ENCODE data around the gene THAP8. TPM values are rescaled to one million over a fixed set of nuclear protein-coding genes. Genes with fewer than 3 reads are reported as not detected.
A peak's percentile ranks its signal among the peaks of the same experiment; 100 is the strongest.

Gene THAP8
- polyA plus RNA-seq, 1 donor (not counting 4 experiments of a cell fraction or from before 2014, with no cell fraction given): 1.8 TPM

- Histone ChIP-seq H3K9ac (ENCODE audit: control insufficient read depth, extremely low read depth, insufficient read depth, low read length) (no peak overlapping the region), H3K27me3 (ENCODE audit: control insufficient read depth, extremely low read depth, insufficient read depth, low read length) (no peaks in the 10 kb centered on the region), H2AFZ (ENCODE audit: control insufficient read depth, low read length) (no peak overlapping the region), H4K20me1 (ENCODE audit: control insufficient read depth, extremely low read depth, insufficient read depth, low read length) (peaks cover 6% of the 10 kb centered on the region), H3K9me3 (ENCODE audit: control insufficient read depth, low read depth, low read length) (no peaks in the 10 kb centered on the region), H3K4me2 (ENCODE audit: control insufficient read depth, extremely low read depth, insufficient read depth, low read depth, low read length) (no peak overlapping the region), H3K4me1 (ENCODE audit: control insufficient read depth, extremely low read depth, insufficient read depth, low read length) (peaks cover 8% of the 10 kb centered on the region), H3K9me1 (ENCODE audit: control insufficient read depth, extremely low read depth, insufficient read depth, low read length) (no peaks in the 10 kb centered on the region), H3K36me3 (ENCODE audit: control insufficient read depth in 2 of 2, extremely low read depth in 1 of 2, insufficient read depth in 2 of 2, low read length in 2 of 2) (peaks cover 2 to 14% of the 10 kb centered on the region in 2 experiments), H3K79me2 (ENCODE audit: control insufficient read depth, insufficient read depth, low read length) (peaks cover 9% of the 10 kb centered on the region), H3K4me3 (ENCODE audit: control insufficient read depth in 2 of 3, extremely low read depth in 1 of 3, insufficient read depth in 2 of 3, low read depth in 1 of 3, low read length in 3 of 3) (no peak overlapping the region), H3K27ac (ENCODE audit: control insufficient read depth, insufficient read depth, low read length) (no peak overlapping the region)
- dilution Hi-C loops (cut with MboI; ENCODE audit: extremely low pct_ligation_motif_present, low sequenced_read_pairs): no loop called here
- DNase-seq (ENCODE audit: low read depth, low spot score): no peak
- TF ChIP-seq CTCF (optimal IDR thresholded peaks at IDR 0.05 in 1 of 3, IDR thresholded peaks at IDR 0.05 in 1 of 3, conservative IDR thresholded peaks at IDR 0.05 in 1 of 3; ENCODE audit: extremely low read depth in 1 of 3, insufficient read depth in 2 of 3, low read length in 3 of 3) (peak; percentile 72 to 95 (median 85)), EZH2 (IDR thresholded peaks at IDR 0.05; ENCODE audit: low read length) (no peak)
- peak; percentile 43 for FAIRE-seq
These were observed 6.3 kb upstream of the THAP8 start for GRCh38 chr19:36060430-36060829.

- H2AFZ ChIP-seq (ENCODE audit: control insufficient read depth, low read length): no peak overlapping the region
- peaks cover 11% of the 10 kb centered on the region for H3K79me2 ChIP-seq (ENCODE audit: control insufficient read depth, insufficient read depth, low read length)
- H3K27me3 ChIP-seq (ENCODE audit: control insufficient read depth, extremely low read depth, insufficient read depth, low read length): no peaks in the 10 kb centered on the region
- FAIRE-seq (no peak), DNase-seq (ENCODE audit: low read depth, low spot score) (no peak)
- no peak overlapping the region for H3K9ac ChIP-seq (ENCODE audit: control insufficient read depth, extremely low read depth, insufficient read depth, low read length)
- H3K27ac ChIP-seq (ENCODE audit: control insufficient read depth, insufficient read depth, low read length): no peak overlapping the region
- H3K9me1 ChIP-seq (ENCODE audit: control insufficient read depth, extremely low read depth, insufficient read depth, low read length): no peaks in the 10 kb centered on the region
- TF ChIP-seq EZH2 (IDR thresholded peaks at IDR 0.05; ENCODE audit: low read length) (no peak), CTCF (optimal IDR thresholded peaks at IDR 0.05 in 1 of 3, IDR thresholded peaks at IDR 0.05 in 1 of 3, conservative IDR thresholded peaks at IDR 0.05 in 1 of 3; ENCODE audit: extremely low read depth in 1 of 3, insufficient read depth in 2 of 3, low read length in 3 of 3) (no peak)
- H4K20me1 ChIP-seq (ENCODE audit: control insufficient read depth, extremely low read depth, insufficient read depth, low read length): peaks cover 6% of the 10 kb centered on the region
- dilution Hi-C loops (cut with MboI; ENCODE audit: extremely low pct_ligation_motif_present, low sequenced_read_pairs): no loop called here
- H3K4me3 ChIP-seq (ENCODE audit: control insufficient read depth in 2 of 3, extremely low read depth in 1 of 3, insufficient read depth in 2 of 3, low read depth in 1 of 3, low read length in 3 of 3): no peak overlapping the region
- H3K4me2 ChIP-seq (ENCODE audit: control insufficient read depth, extremely low read depth, insufficient read depth, low read depth, low read length): no peak overlapping the region
- H3K4me1 ChIP-seq (ENCODE audit: control insufficient read depth, extremely low read depth, insufficient read depth, low read length): peaks cover 10% of the 10 kb centered on the region
- no peaks in the 10 kb centered on the region for H3K9me3 ChIP-seq (ENCODE audit: control insufficient read depth, low read depth, low read length)
- peaks cover 2 to 14% of the 10 kb centered on the region in 2 experiments for H3K36me3 ChIP-seq (ENCODE audit: control insufficient read depth in 2 of 2, extremely low read depth in 1 of 2, insufficient read depth in 2 of 2, low read length in 2 of 2)
These were observed 5.3 kb upstream of the THAP8 start for GRCh38 chr19:36059180-36059910.

Data from keratinocyte (primary cell).